Glutamatergic neuron (in vitro differentiated cells): Measurements from ENCODE around the gene SUCLG1. TPM values are rescaled to one million over a fixed set of nuclear protein-coding genes. Genes with fewer than 3 reads are reported as not detected.
"Not testable (repeated sequence)": the region's sequence is repeated elsewhere in the genome, so short reads cannot be mapped to it uniquely, and the experiment has no call there.

Source experiments
- DNase-seq: peaks from one replicate; pipeline ENCODE4 v3.0.0; 2022
- H3K27ac Mint-ChIP-seq: one replicate; pipeline ENCODE4 v1.8.0; 2020; ENCODE audit warnings: mild to moderate bottlenecking, mixed read lengths, inconsistent platforms; ENCODE audit not compliant: unreplicated experiment
- H3K27me3 Mint-ChIP-seq: one replicate; pipeline ENCODE4 v1.8.0; 2020; ENCODE audit warnings: mild to moderate bottlenecking, moderate library complexity, mixed read lengths, inconsistent platforms; ENCODE audit not compliant: unreplicated experiment
- H3K36me3 Mint-ChIP-seq: one replicate; pipeline ENCODE4 v1.8.0; 2020; ENCODE audit warnings: mild to moderate bottlenecking, mixed read lengths, inconsistent platforms; ENCODE audit not compliant: unreplicated experiment
- H3K4me1 Mint-ChIP-seq: one replicate; pipeline ENCODE4 v1.8.0; 2020; ENCODE audit warnings: mild to moderate bottlenecking, low read depth, mixed read lengths, inconsistent platforms; ENCODE audit not compliant: unreplicated experiment
- H3K4me3 Mint-ChIP-seq: one replicate; pipeline ENCODE4 v1.8.0; 2020; ENCODE audit warnings: mild to moderate bottlenecking, mixed read lengths, inconsistent platforms; ENCODE audit not compliant: unreplicated experiment
- H3K9me3 Mint-ChIP-seq: one replicate; pipeline ENCODE4 v1.8.0; 2020; ENCODE audit warnings: mild to moderate bottlenecking, moderate library complexity, mixed read lengths, inconsistent platforms; ENCODE audit not compliant: unreplicated experiment
- total RNA-seq: library from RNA; stranded (reverse); fragmentation: NEBNext Ultra II Directional; extraction: Animal tissue kit (Norgen Biotek cat#: 25700); gene quantifications from one replicate; pipeline ENCODE4 v1.2.1, GENCODE V29; 2021; ENCODE audit not compliant: unreplicated experiment
- TF ChIP-seq, protein P1 (sequence below): fragments of 200-600 bp; sonication (generic); IDR thresholded peaks from one replicate; pipeline ENCODE4 v1.5.0; 2021; ENCODE audit not compliant: partially characterized antibody, unreplicated experiment

The SUCLG1 gene
- total RNA-seq, 1 donor from 2014 or later: 68.5 TPM

DNA sequence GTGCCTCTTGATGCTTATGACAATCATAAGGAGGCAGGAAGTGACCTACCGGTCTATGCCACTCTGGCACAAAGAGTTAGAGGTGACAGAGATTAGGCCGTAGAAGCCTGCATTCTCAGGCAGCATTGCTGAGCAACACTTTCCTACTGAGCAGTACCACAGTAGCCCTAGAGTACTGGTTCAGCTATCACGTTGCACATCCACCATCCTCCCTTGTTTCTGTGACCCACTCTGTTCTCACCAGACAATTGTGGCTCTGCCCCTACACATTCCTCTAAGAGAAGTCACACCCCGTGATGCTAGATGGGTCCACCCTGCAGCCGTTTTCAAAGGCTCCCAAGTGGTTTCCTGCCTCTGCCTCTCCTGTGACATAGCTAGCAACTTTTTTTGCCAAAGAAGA, 22.6 kb upstream of the SUCLG1 start:
- TF ChIP-seq, protein P1, sequence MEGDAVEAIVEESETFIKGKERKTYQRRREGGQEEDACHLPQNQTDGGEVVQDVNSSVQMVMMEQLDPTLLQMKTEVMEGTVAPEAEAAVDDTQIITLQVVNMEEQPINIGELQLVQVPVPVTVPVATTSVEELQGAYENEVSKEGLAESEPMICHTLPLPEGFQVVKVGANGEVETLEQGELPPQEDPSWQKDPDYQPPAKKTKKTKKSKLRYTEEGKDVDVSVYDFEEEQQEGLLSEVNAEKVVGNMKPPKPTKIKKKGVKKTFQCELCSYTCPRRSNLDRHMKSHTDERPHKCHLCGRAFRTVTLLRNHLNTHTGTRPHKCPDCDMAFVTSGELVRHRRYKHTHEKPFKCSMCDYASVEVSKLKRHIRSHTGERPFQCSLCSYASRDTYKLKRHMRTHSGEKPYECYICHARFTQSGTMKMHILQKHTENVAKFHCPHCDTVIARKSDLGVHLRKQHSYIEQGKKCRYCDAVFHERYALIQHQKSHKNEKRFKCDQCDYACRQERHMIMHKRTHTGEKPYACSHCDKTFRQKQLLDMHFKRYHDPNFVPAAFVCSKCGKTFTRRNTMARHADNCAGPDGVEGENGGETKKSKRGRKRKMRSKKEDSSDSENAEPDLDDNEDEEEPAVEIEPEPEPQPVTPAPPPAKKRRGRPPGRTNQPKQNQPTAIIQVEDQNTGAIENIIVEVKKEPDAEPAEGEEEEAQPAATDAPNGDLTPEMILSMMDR: no peak
- no peaks in the 10 kb centered on the region for H3K27me3 Mint-ChIP-seq
- H3K36me3 Mint-ChIP-seq: peaks cover 14% of the 10 kb centered on the region
- H3K27ac Mint-ChIP-seq: no peak overlapping the region
- no peaks in the 10 kb centered on the region for H3K9me3 Mint-ChIP-seq
- no peaks in the 10 kb centered on the region for H3K4me1 Mint-ChIP-seq
- no peak overlapping the region for H3K4me3 Mint-ChIP-seq
- no peak for DNase-seq

DNA sequence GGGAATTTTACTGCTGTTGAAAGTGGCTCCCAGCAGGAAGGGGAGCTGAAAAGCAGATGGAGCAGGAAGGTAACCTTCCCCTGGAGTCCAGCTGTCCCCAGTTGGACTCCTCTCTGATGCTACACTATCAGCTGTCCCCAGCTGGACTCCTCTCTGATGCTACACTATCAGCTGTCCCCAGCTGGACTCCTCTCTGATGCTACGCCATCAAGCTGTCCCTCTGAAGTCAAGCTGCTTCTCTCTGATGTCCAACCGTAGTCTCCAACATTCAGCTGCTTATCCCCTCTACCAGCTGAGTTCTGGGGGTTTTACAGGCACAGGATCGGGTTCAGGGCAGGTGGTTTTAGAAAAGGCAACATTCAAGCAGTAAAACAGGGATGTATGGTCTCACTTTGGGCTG, 19.8 kb upstream of the SUCLG1 start:
- Mint-ChIP-seq H3K9me3 (no peaks in the 10 kb centered on the region), H3K36me3 (peaks cover 20% of the 10 kb centered on the region), H3K27me3 (no peaks in the 10 kb centered on the region), H3K4me3 (no peak overlapping the region), H3K4me1 (no peaks in the 10 kb centered on the region), H3K27ac (no peak overlapping the region)
- DNase-seq: no peak
- TF ChIP-seq, protein P1: no peak

DNA sequence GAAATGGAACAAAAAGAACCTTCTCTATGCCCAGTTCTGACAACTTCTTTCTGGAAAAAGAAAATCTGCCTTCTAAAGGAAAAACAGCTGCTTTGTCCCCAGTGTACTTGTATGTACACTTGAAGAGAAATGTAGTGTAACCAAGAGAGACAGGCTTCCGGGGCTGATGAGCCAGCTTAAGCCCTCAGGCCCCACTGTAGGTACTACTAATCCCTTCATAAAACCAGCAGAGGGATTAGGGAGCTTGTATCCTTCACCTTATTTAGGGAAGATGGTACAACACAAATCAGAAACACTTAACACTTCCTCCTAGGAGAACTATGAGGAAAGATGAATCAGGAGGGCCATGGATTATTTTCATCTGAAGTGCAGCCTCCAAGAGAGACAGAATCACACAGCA, 18.8 kb upstream of the SUCLG1 start:
- Mint-ChIP-seq H3K9me3 (no peaks in the 10 kb centered on the region), H3K27ac (no peak overlapping the region), H3K4me1 (no peaks in the 10 kb centered on the region), H3K27me3 (no peaks in the 10 kb centered on the region), H3K4me3 (no peak overlapping the region), H3K36me3 (peaks cover 20% of the 10 kb centered on the region)
- TF ChIP-seq, protein P1: no peak
- no peak for DNase-seq

DNA sequence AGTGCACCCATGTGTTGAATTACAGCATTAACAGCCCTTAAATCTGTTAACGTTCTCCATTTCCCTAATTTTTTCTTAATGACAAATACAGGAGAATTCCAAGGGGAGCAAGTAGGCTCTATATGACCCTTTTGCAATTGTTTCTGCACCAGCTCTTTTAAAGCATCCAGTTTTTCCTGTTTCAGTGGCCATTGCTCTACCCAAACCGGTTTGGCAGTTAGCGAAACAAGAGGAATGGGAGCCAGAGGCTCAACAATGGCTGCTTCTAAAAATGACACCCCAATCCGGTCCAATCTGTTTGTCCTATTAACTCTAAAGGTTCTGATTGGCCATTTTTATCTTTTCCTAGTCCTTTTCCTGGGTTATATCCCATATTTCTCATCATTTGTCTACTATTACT, 15.1 kb upstream of the SUCLG1 start:
- Mint-ChIP-seq H3K4me1 (no peaks in the 10 kb centered on the region), H3K27me3 (peaks cover 2% of the 10 kb centered on the region), H3K4me3 (no peak overlapping the region), H3K9me3 (peaks cover 4% of the 10 kb centered on the region), H3K36me3 (peaks cover 35% of the 10 kb centered on the region), H3K27ac (no peak overlapping the region)
- TF ChIP-seq, protein P1: no peak
- DNase-seq: no peak

DNA sequence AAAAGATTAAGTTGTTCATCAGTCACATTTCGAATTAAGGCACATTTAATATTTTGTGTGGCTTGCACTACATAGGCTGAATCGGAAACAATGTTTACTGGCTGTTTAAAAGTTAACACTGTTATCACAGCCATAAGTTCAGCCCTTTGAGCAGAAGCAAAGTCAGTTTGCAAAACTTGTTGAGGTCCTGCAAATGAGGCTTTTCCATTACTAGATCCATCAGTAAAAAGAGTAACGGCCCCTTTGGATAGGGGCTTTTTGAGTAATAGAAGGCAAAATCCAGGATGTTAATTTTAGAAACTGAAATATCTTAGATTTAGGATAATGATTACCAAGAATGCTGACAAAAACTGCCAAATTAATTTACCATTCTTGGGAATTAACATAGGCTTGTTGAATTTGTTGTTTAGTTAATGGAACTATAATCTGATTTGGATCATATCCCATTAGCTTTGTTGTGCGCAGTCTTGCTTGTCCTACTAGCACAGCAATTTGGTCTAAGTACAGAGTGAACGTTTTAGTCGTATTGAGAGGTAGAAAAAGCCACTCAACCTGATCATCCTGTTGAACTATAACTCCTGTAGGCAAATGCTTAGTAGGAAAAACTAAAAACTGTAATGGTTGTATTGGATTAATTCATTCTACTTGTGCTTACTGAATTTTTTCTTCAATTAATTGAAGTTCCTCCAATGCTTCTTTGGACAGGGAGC, 13.9 kb upstream of the SUCLG1 start:
- peaks cover 40% of the 10 kb centered on the region for H3K36me3 Mint-ChIP-seq
- H3K4me3 Mint-ChIP-seq: no peak overlapping the region
- H3K9me3 Mint-ChIP-seq: peaks cover 7% of the 10 kb centered on the region

DNA sequence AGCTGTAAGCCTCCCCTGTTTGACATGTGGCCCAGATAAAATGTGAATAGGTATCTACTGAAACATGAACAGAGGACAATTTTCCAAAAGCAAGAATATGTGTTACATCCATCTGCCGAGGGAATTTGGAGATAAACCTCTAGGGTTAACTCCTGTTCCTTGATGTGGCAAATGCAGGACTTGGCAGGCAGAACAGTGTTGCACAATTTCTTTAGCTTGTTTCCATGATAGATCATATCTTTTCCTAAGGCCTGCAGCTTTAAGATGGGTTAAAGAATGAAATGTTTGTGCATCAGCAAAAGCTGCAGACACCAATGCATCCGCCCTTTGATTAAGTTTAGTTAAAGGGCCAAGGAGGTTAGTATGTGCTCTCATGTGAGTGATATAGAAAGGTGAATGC, 13.3 kb upstream of the SUCLG1 start:
- peaks cover 34% of the 10 kb centered on the region for H3K36me3 Mint-ChIP-seq
- H3K9me3 Mint-ChIP-seq, H3K27me3 Mint-ChIP-seq, H3K27ac Mint-ChIP-seq, H3K4me3 Mint-ChIP-seq, H3K4me1 Mint-ChIP-seq, DNase-seq: not testable (repeated sequence)

More for the DNA sequence above, 13.9 kb upstream of the SUCLG1 start:
- Mint-ChIP-seq H3K4me1 (no peaks in the 10 kb centered on the region), H3K27me3 (peaks cover 2% of the 10 kb centered on the region), H3K27ac (no peak overlapping the region)
- DNase-seq: no peak
- TF ChIP-seq, protein P1: no peak
